Common myeloid progenitor, CD34-positive (primary cell): ENCODE data around the gene TSPOAP1.

Experiments used
- CTCF ChIA-PET: fragments of 350-600 bp; sonication (Branson Sonifier 250); formaldehyde crosslinking; loops from one replicate; lab custom pipeline; 2021; ENCODE audit warnings: antibody characterized with exemption; lab: Charles Lee
- POLR2A ChIA-PET: fragments of 350-600 bp; sonication (Branson Sonifier 250); formaldehyde crosslinking; loops from one replicate; lab custom pipeline; 2021; ENCODE audit warnings: antibody characterized with exemption; lab: Charles Lee
- DNase-seq, 3 donors: peaks; one replicate each; pipeline versions ENCODE4 v3.0.0 to v3.0.0-alpha.2; 2013
- H3K27ac ChIP-seq, 2 experiments: 1 replicate in 1 of 2; 2 replicates in 1 of 2; pipeline ENCODE4 v1.7.0; 2013; ENCODE audit warnings: inconsistent platforms in 2 of 2, low read length in 2 of 2, mild to moderate bottlenecking in 2 of 2, low read depth in 1 of 2, moderate library complexity in 1 of 2; ENCODE audit not compliant: severe bottlenecking in 2 of 2, insufficient read depth in 1 of 2, poor library complexity in 1 of 2
- H3K27me3 ChIP-seq, 5 experiments: replicated peaks in 2 of 5; 1 replicate in 3 of 5; 2 replicates in 2 of 5; pipeline versions ENCODE4 v1.6.1 to v1.7.0; 2013; ENCODE audit warnings: low read length in 4 of 5, mild to moderate bottlenecking in 2 of 5, moderate library complexity in 2 of 5, inconsistent platforms in 1 of 5; ENCODE audit not compliant: insufficient read depth in 5 of 5, control insufficient read depth in 4 of 5
- H3K36me3 ChIP-seq, 4 experiments: 1 replicate in 2 of 4; 2 replicates in 2 of 4; pipeline versions ENCODE4 v1.6.1 to v1.7.0; 2013; ENCODE audit warnings: low read length in 3 of 4, control low read depth in 1 of 4, mild to moderate bottlenecking in 1 of 4; ENCODE audit not compliant: control insufficient read depth in 4 of 4, insufficient read depth in 4 of 4
- H3K4me1 ChIP-seq, 4 experiments: 1 replicate in 3 of 4; 2 replicates in 1 of 4; pipeline versions ENCODE4 v1.6.1 to v1.7.1; 2013; ENCODE audit warnings: low read length in 3 of 4, mild to moderate bottlenecking in 3 of 4, control low read depth in 1 of 4, inconsistent platforms in 1 of 4, moderate library complexity in 1 of 4; ENCODE audit not compliant: control insufficient read depth in 4 of 4, insufficient read depth in 4 of 4; ENCODE audit errors: control extremely low read depth in 1 of 4
- H3K4me3 ChIP-seq, 7 experiments: 1 replicate in 4 of 7; 2 replicates in 3 of 7; pipeline versions ENCODE4 v1.5.1 to v1.7.0; 2013; ENCODE audit warnings: mild to moderate bottlenecking in 7 of 7, low read length in 6 of 7, moderate library complexity in 6 of 7, inconsistent platforms in 2 of 7, low read depth in 2 of 7, control low read depth in 1 of 7; ENCODE audit not compliant: insufficient read depth in 4 of 7, control insufficient read depth in 1 of 7; ENCODE audit errors: extremely low read depth in 1 of 7
- H3K9me3 ChIP-seq, 5 experiments: 1 replicate in 4 of 5; 2 replicates in 1 of 5; pipeline versions ENCODE4 v1.6.1 to v1.7.1; 2013; ENCODE audit warnings: low read length in 4 of 5, mild to moderate bottlenecking in 2 of 5, inconsistent platforms in 1 of 5, low read depth in 1 of 5, moderate library complexity in 1 of 5; ENCODE audit not compliant: control insufficient read depth in 4 of 5, insufficient read depth in 2 of 5; ENCODE audit errors: control extremely low read depth in 1 of 5
- WGBS: methylation state at CpG from one replicate; pipeline ENCODE4 v1.1.5; 2013; ENCODE audit not compliant: insufficient coverage; 5-methylcytosine and 5-hydroxymethylcytosine counted together

The TSPOAP1 gene

DNA sequence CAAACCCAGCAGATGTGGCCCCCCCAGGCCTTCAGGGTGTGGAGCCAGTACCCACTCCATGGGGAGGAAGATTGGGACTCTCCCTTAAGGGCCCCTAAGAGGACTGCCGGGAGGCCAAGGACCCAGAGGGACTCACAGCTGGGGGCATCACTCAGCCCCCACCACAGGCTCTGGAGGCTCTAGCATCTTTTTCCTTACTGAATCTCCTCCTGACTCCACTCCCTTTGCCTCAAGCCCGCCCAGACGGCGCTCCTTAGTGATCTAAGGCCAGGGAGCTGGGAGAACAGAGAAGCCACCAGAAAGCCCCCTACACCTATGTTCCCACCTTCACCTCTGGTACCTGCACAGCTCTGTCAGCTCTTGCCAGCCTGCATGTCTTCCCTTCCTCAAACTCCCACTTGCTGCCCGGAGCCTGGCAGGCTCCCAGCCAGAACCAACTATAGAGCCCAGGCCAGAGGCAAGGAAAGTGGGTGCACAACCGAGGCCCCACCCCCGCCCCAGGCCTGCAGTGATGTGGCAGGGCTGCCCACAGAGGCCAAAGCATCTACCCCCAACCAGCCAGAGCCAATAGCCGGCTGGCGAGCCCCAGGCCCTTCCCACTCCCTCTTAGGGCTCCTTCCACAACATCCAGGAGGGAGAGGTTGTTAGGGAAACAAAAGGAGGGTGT lies 25.5 kb downstream of the TSPOAP1 start:
- WGBS: 97% methylated on average over 6 of the region's 9 CpGs
- ChIA-PET CTCF (interaction anchor here (0.7 to 7.0 kb wide), 9 partner anchors 10 to 44 kb away, joined by 3 to 55 read pairs (median 4); partner anchors contain the start of gene MPO), POLR2A (no interaction called here)
- peaks cover 0 to 46% (median 0%) of the 10 kb centered on the region in 4 experiments for H3K36me3 ChIP-seq
- H3K27me3 ChIP-seq: no peaks in the 10 kb centered on the region
- H3K9me3 ChIP-seq: peaks cover 0 to 3% (median 0%) of the 10 kb centered on the region in 5 experiments
- no peak overlapping the region for H3K27ac ChIP-seq
- DNase-seq: no peak
- no peak overlapping the region for H3K4me3 ChIP-seq
- H3K4me1 ChIP-seq: peaks cover 0 to 40% (median 4%) of the 10 kb centered on the region in 4 experiments

- H3K27ac ChIP-seq: no peak overlapping the region
- POLR2A ChIA-PET: no interaction called here
- H3K4me1 ChIP-seq: peaks cover 0 to 40% (median 4%) of the 10 kb centered on the region in 4 experiments
- H3K9me3 ChIP-seq: peaks cover 0 to 3% (median 0%) of the 10 kb centered on the region in 5 experiments
- no peak overlapping the region for H3K4me3 ChIP-seq
- no peak for DNase-seq
- H3K27me3 ChIP-seq: no peaks in the 10 kb centered on the region
- CTCF ChIA-PET: interaction anchor here (0.7 to 7.0 kb wide), 8 partner anchors 10 to 36 kb away, joined by 3 to 55 read pairs (median 4); partner anchors contain the start of gene MPO
- peaks cover 0 to 40% (median 0%) of the 10 kb centered on the region in 4 experiments for H3K36me3 ChIP-seq
- WGBS: 100% methylated on average over 3 of the region's 9 CpGs
These were observed 26.2 kb downstream of the TSPOAP1 start for GRCh38 chr17:58302171-58302918.

- DNase-seq: no peak
- WGBS: 95% methylated on average over 9 of the region's 16 CpGs
- Histone ChIP-seq H3K4me1 (peaks cover 0 to 40% (median 4%) of the 10 kb centered on the region in 4 experiments), H3K27ac (no peak overlapping the region), H3K9me3 (peaks cover 0 to 3% (median 0%) of the 10 kb centered on the region in 5 experiments), H3K36me3 (peaks cover 0 to 33% (median 0%) of the 10 kb centered on the region in 4 experiments), H3K27me3 (no peaks in the 10 kb centered on the region), H3K4me3 (no peak overlapping the region)
- ChIA-PET CTCF (interaction anchor here (0.9 to 7.0 kb wide), 6 partner anchors 12 to 36 kb away, joined by 3 to 55 read pairs (median 3); no protein-coding TSS in a partner anchor), POLR2A (no interaction called here)
These were observed 27.0 kb downstream of the TSPOAP1 start for GRCh38 chr17:58301504-58302150.

- ChIA-PET POLR2A (no interaction called here), CTCF (interaction anchor here (1.2 to 7.0 kb wide), 2 partner anchors 11 to 16 kb away, joined by 3 to 55 read pairs; no protein-coding TSS in a partner anchor)
These were observed 28.3 kb downstream of the TSPOAP1 start for GRCh38 chr17:58300336-58300735.

GRCh38 chr17:58294034-58294433 lies 34.6 kb downstream of the TSPOAP1 start:
- DNase-seq: no peak
- no peak overlapping the region for H3K27ac ChIP-seq
- no peaks in the 10 kb centered on the region for H3K36me3 ChIP-seq
- peaks cover 5 to 23% (median 12%) of the 10 kb centered on the region in 4 experiments for H3K4me1 ChIP-seq
- H3K27me3 ChIP-seq: no peaks in the 10 kb centered on the region
- no CpG with 5 or more reads among the region's 1 CpG for WGBS
- H3K4me3 ChIP-seq: no peak overlapping the region
- POLR2A ChIA-PET: no interaction called here
- H3K9me3 ChIP-seq: peaks cover 0 to 7% (median 0%) of the 10 kb centered on the region in 5 experiments
- CTCF ChIA-PET: interaction anchor here (0.7 to 1.9 kb wide), 5 partner anchors 11 to 46 kb away, joined by 3 to 6 read pairs (median 4); partner anchors contain the start of gene MPO

More at GRCh38 chr17:58300336-58300735, 28.3 kb downstream of the TSPOAP1 start:
- WGBS: 97% methylated on average over 6 of the region's 6 CpGs
- Histone ChIP-seq H3K27ac (no peak overlapping the region), H3K4me1 (peaks cover 0 to 40% (median 4%) of the 10 kb centered on the region in 4 experiments), H3K36me3 (peaks cover 0 to 25% (median 0%) of the 10 kb centered on the region in 4 experiments), H3K9me3 (peaks cover 0 to 3% (median 0%) of the 10 kb centered on the region in 5 experiments), H3K4me3 (no peak overlapping the region), H3K27me3 (no peaks in the 10 kb centered on the region)
- DNase-seq: no peak

GRCh38 chr17:58291246-58291645 lies 37.3 kb downstream of the TSPOAP1 start:
- 100% methylated on average over 3 of the region's 5 CpGs for WGBS
- CTCF ChIA-PET: interaction anchor here (0.8 kb wide), 1 partner anchor 13 kb away, joined by 3 read pairs; no protein-coding TSS in a partner anchor
- DNase-seq: no peak
- POLR2A ChIA-PET: no interaction called here
- no peaks in the 10 kb centered on the region for H3K36me3 ChIP-seq
- no peaks in the 10 kb centered on the region for H3K27me3 ChIP-seq
- no peak overlapping the region for H3K27ac ChIP-seq
- H3K9me3 ChIP-seq: peaks cover 0 to 3% (median 0%) of the 10 kb centered on the region in 5 experiments
- H3K4me1 ChIP-seq: peaks cover 8 to 29% (median 18%) of the 10 kb centered on the region in 4 experiments
- H3K4me3 ChIP-seq: no peak overlapping the region
